ENCODE measurements around the gene ASAP3.
"Not testable (repeated sequence)": the region's sequence is repeated elsewhere in the genome, so short reads cannot be mapped to it uniquely, and the experiment has no call there.

The ASAP3 gene

GRCh38 chr1:23497777-23498439, 13.9 kb upstream of the ASAP3 start:
- no peak for TF ChIP-seq CTCF (IDR thresholded peaks at IDR 0.05; ENCODE audit: low read depth, low read length, missing control alignments)
- no peak for DNase-seq (ENCODE audit: extremely low read depth, low read depth)
- H3K4me3 ChIP-seq (replicated peaks; ENCODE audit: low read depth, low read length) = no peak overlapping the region

GRCh38 chr1:23496490-23497181, 12.7 kb upstream of the ASAP3 start:
- DNase-seq (ENCODE audit: extremely low read depth, low read depth) = no peak
- H3K4me3 ChIP-seq (replicated peaks; ENCODE audit: low read depth, low read length) = no peak overlapping the region
- TF ChIP-seq CTCF (IDR thresholded peaks at IDR 0.05; ENCODE audit: low read depth, low read length, missing control alignments) = no peak

- not testable (repeated sequence) for H3K4me3 ChIP-seq (replicated peaks; ENCODE audit: low read depth, low read length); DNase-seq (ENCODE audit: extremely low read depth, low read depth)
These were observed 10.9 kb upstream of the ASAP3 start for GRCh38 chr1:23494836-23495235.

GRCh38 chr1:23492776-23493175, 8.8 kb upstream of the ASAP3 start:
- DNase-seq (ENCODE audit: extremely low read depth, low read depth); H3K4me3 ChIP-seq (replicated peaks; ENCODE audit: low read depth, low read length): not testable (repeated sequence)

- DNase-seq (ENCODE audit: extremely low read depth, low read depth) = no peak
- TF ChIP-seq CTCF (IDR thresholded peaks at IDR 0.05; ENCODE audit: low read depth, low read length, missing control alignments) = no peak
- no peak overlapping the region for H3K4me3 ChIP-seq (replicated peaks; ENCODE audit: low read depth, low read length)
These were observed 8.2 kb upstream of the ASAP3 start for GRCh38 chr1:23492132-23492720.

GRCh38 chr1:23489842-23490241, 5.9 kb upstream of the ASAP3 start:
- no peak for DNase-seq (ENCODE audit: extremely low read depth, low read depth)
- TF ChIP-seq CTCF (IDR thresholded peaks at IDR 0.05; ENCODE audit: low read depth, low read length, missing control alignments) = no peak
- no peak overlapping the region for H3K4me3 ChIP-seq (replicated peaks; ENCODE audit: low read depth, low read length)

GRCh38 chr1:23485002-23485332, 988 bp upstream of the ASAP3 start:
- DNase-seq (ENCODE audit: extremely low read depth, low read depth) = no peak
- H3K4me3 ChIP-seq (replicated peaks; ENCODE audit: low read depth, low read length) = peak overlapping the region; percentile 56

More at GRCh38 chr1:23485002-23485332, 988 bp upstream of the ASAP3 start:
- TF ChIP-seq CTCF (IDR thresholded peaks at IDR 0.05; ENCODE audit: low read depth, low read length, missing control alignments) = no peak
